ENCODE results near the gene TANGO2. TPM values are rescaled to one million over a fixed set of nuclear protein-coding genes. Genes with fewer than 3 reads are reported as not detected.

Gene TANGO2
- total and polyA plus RNA-seq, 10 of the 15 experiments (the other 5 are each of a cell fraction or from before 2014, with no cell fraction given): 4.0 to 24.8 (median 20.9) TPM

GRCh38 chr22:20009582-20010306 is 11.2 kb upstream of the TANGO2 start:
- intact Hi-C loops (cut with micrococcal nuclease; ENCODE audit: unreplicated experiment): loop anchor here (5.0 kb wide), 1 partner anchor 37 kb away; no protein-coding TSS in a partner anchor
- FAIRE-seq (no peak), ATAC-seq (no peak), DNase-seq (ENCODE audit: low read depth, low spot score) (no peak)
- ChIA-PET POLR2A (no interaction called here), SMC1A (ENCODE audit: uncharacterized antibody, unreplicated experiment) (no interaction called here), CTCF (no interaction called here), RAD21 (ENCODE audit: unreplicated experiment) (no interaction called here)
- no TSS peak for BruUV-seq (replicated peaks)
- H3K79me2 ChIP-seq (ENCODE audit: control insufficient read depth, insufficient read depth, low read length): no peaks in the 10 kb centered on the region
- H3K36me3 ChIP-seq (ENCODE audit: control insufficient read depth in 2 of 2, insufficient read depth in 2 of 2, low read length in 1 of 2): no peaks in the 10 kb centered on the region
- H4K20me1 ChIP-seq (ENCODE audit: control insufficient read depth, insufficient read depth): no peaks in the 10 kb centered on the region
- H3K4me1 ChIP-seq (ENCODE audit: control insufficient read depth, insufficient read depth, low read length): no peaks in the 10 kb centered on the region
- TF ChIP-seq REST (IDR thresholded peaks at IDR 0.05; ENCODE audit: low read depth, low read length) (no peak), IRF3 (IDR thresholded peaks at IDR 0.05) (no peak), NFIC (IDR thresholded peaks at IDR 0.05; ENCODE audit: low read depth, low read length) (no peak), RFX5 (IDR thresholded peaks at IDR 0.05; ENCODE audit: low read depth, low read length) (no peak), ZNF384 (IDR thresholded peaks at IDR 0.05; ENCODE audit: borderline replicate concordance, low read depth, low read length) (no peak), ASH2L (IDR thresholded peaks at IDR 0.05; ENCODE audit: borderline replicate concordance, low read depth) (no peak), CBFB (IDR thresholded peaks at IDR 0.05; ENCODE audit: low read depth) (no peak), CUX1 (IDR thresholded peaks at IDR 0.05; ENCODE audit: insufficient replicate concordance, low read depth, low read length) (no peak), CEBPB (IDR thresholded peaks at IDR 0.05; ENCODE audit: borderline replicate concordance in 1 of 2, low read depth in 2 of 2, low read length in 2 of 2) (no peak), TCF3 (IDR thresholded peaks at IDR 0.05; ENCODE audit: borderline replicate concordance, insufficient read depth, low read depth, low read length) (no peak), RBBP5 (conservative IDR thresholded peaks at IDR 0.05) (no peak), ATF3 (IDR thresholded peaks at IDR 0.05; ENCODE audit: borderline replicate concordance, extremely low read depth, low read depth, low read length) (no peak), BCL11A (IDR thresholded peaks at IDR 0.05; ENCODE audit: low read depth, low read length) (no peak), HCFC1 (IDR thresholded peaks at IDR 0.05; ENCODE audit: low read length) (no peak)
- H3K9me3 ChIP-seq (replicated peaks; ENCODE audit: control insufficient read depth, insufficient read depth, low read length): no peaks in the 10 kb centered on the region
- H3K27ac ChIP-seq (ENCODE audit: control insufficient read depth, insufficient read depth): no peak overlapping the region
- H3K4me3 ChIP-seq: no peak overlapping the region
- peaks cover under 1 to 2% of the 10 kb centered on the region in 2 experiments; a peak in 1 of 4 replicates for H3K27me3 ChIP-seq (replicated peaks in 1 of 2; ENCODE audit: control insufficient read depth in 2 of 2, insufficient read depth in 2 of 2, low read length in 1 of 2)
- no peak overlapping the region for H3K4me2 ChIP-seq (ENCODE audit: control insufficient read depth, insufficient read depth)
- no peak overlapping the region for H3K9ac ChIP-seq (ENCODE audit: control insufficient read depth, insufficient read depth, low read length)
- in situ Hi-C loops (cut with MboI): no loop called here
- 58% methylated on average over 8 of the region's 8 CpGs for WGBS (ENCODE audit: insufficient coverage, insufficient replicate concordance, low lambda C conversion rate, missing lambda C conversion rate)
- H2AFZ ChIP-seq (ENCODE audit: control insufficient read depth, low read depth, low read length): no peak overlapping the region
